ENCODE results near the gene FGFR3. TPM values are rescaled to one million over a fixed set of nuclear protein-coding genes. Genes with fewer than 3 reads are reported as not detected.

The FGFR3 gene
- total and polyA plus RNA-seq, 7 donors: 0.16 to 14.0 (median 0.83) TPM

DNA sequence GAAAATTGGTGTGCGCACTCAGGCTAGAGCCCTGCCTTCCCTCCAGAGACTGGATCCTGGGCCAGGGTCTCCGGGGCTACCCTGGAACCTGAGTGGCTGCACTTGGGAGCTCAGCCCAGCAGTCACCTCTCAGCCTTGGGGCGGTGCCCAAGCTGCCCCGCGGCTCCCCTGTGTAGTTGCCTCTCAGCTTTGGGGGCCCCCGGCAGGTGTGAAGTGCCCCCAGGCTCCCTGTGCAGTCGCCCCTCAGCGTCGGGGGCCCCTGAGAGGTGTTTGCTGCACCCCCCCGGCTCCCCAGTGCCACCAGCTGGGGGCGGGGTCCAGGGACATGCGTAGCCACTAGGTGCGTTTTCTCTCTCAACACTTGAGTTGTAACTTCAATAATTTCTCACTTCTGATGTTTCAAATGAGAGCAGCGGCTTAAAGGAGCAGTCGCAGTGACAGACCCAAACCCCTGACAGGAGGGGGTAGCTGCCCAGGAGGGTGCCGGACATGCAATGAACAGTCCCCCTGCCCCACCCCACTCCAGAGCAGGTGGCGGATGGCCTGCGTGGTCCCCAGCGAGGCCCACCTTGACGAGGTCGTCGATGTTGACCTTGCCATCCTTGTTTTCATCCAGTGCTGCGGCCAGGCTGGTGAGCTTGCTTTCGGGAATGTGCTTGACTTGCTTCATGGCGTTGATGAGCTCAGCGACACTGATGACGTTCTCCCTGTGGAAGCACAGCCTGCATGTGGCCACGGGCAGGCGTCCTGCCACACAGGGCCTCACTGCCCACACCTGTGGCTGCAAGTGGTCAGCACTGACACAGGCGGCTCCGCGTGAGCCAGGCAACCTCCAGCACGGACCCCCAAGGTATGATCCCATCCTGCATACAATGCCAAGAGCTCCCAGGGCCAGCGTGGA lies 22.3 kb downstream of the FGFR3 start:
- Histone ChIP-seq H3K9me3 (no peaks in the 10 kb centered on the region), H3K4me3 (no peak overlapping the region), H3K36me3 (peaks cover 6 to 78% (median 44%) of the 10 kb centered on the region in 4 donors), H3K27me3 (no peaks in the 10 kb centered on the region), H3K27ac (no peak overlapping the region), H3K4me1 (no peaks in the 10 kb centered on the region)
- WGBS, 2 donors: 95 to 96% methylated on average over 34 of the region's 34 CpGs
- TF ChIP-seq EP300 (IDR thresholded peaks at IDR 0.05) (no peak), POLR2AphosphoS5 (IDR thresholded peaks at IDR 0.05) (no peak), POLR2A (IDR thresholded peaks at IDR 0.05) (no peak)
- TF ChIP-seq, protein P1, sequence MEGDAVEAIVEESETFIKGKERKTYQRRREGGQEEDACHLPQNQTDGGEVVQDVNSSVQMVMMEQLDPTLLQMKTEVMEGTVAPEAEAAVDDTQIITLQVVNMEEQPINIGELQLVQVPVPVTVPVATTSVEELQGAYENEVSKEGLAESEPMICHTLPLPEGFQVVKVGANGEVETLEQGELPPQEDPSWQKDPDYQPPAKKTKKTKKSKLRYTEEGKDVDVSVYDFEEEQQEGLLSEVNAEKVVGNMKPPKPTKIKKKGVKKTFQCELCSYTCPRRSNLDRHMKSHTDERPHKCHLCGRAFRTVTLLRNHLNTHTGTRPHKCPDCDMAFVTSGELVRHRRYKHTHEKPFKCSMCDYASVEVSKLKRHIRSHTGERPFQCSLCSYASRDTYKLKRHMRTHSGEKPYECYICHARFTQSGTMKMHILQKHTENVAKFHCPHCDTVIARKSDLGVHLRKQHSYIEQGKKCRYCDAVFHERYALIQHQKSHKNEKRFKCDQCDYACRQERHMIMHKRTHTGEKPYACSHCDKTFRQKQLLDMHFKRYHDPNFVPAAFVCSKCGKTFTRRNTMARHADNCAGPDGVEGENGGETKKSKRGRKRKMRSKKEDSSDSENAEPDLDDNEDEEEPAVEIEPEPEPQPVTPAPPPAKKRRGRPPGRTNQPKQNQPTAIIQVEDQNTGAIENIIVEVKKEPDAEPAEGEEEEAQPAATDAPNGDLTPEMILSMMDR (IDR thresholded peaks at IDR 0.05): no peak
- intact Hi-C loops (cut with DNase I): no loop called here
- no peak for DNase-seq

DNA sequence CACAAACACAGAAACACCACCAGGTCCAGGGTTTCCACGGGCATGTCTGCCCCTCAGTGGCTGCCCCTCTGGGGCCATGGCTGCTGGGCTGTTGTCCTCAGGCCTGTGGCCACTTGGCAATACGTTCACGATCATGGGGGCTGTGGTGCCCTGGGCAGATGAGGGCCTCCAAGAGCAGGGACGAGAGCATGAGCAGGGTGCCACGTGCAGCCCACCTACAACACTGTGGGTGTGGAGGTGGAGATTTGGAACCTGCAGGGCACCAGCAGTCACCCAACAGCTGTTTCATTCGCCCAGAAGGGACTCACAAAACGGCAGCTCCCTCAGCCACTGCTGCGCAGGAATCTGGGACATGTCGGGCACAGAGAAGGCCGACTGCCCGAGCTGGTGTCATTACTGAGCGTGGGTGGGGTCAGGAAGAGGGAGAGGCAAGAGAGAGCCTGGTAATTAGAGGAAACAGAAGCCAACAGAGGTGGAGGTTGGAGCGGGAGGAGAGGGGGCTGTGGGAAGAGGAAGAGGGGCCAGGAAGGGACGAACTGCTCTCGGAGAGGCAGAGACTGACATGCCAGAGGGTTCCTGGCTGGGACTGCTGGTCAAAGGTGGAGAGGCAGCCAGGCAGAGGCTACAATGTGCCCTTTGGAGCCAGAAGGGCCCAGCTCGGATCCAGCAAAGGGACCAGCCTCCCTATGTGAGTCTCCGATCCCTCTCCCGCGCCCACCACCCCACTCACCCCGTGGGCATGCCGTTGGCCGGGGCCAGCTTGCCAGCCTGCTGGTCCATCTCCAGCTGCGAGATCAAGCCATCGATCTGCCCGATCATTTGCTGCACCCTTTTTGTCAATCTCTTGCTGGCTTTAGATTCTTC lies 23.1 kb downstream of the FGFR3 start:
- H3K4me1 ChIP-seq: no peaks in the 10 kb centered on the region
- intact Hi-C loops (cut with DNase I): no loop called here
- no peak for DNase-seq
- peaks cover 6 to 87% (median 49%) of the 10 kb centered on the region in 4 donors for H3K36me3 ChIP-seq
- H3K27me3 ChIP-seq: no peaks in the 10 kb centered on the region
- no peak for TF ChIP-seq EP300 (IDR thresholded peaks at IDR 0.05)
- TF ChIP-seq, protein P1 (IDR thresholded peaks at IDR 0.05): no peak
- TF ChIP-seq POLR2AphosphoS5 (IDR thresholded peaks at IDR 0.05): no peak
- TF ChIP-seq POLR2A (IDR thresholded peaks at IDR 0.05): no peak
- WGBS, 2 donors: 77 to 87% methylated on average over 25 of the region's 25 CpGs
- no peak overlapping the region for H3K4me3 ChIP-seq
- no peaks in the 10 kb centered on the region for H3K9me3 ChIP-seq
- no peak overlapping the region for H3K27ac ChIP-seq

DNA sequence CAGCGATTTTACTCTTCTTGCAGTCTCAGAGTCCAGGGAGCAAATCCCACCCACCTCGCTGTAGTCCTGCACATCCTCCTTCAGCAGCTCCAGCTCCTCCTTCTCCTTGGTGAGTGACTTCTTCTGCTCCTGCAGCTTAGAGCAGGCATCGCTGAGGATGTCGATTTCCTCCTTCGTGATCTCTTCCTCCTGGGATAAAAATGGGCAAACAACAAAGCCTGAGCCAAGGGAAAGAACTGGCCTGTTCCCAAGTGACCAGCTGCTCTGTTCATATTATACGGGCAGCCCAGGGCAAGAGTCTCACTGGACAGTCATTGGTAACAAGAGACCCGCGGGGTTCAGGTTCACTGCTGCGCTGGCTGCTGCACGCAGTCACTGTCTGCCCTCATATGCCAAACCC lies 26.2 kb downstream of the FGFR3 start:
- H3K36me3 ChIP-seq: peaks cover 31 to 100% (median 71%) of the 10 kb centered on the region in 4 donors
- no peaks in the 10 kb centered on the region for H3K27me3 ChIP-seq
- DNase-seq: no peak
- 82 to 85% methylated on average over 10 of the region's 10 CpGs for WGBS, 2 donors
- H3K4me1 ChIP-seq: no peaks in the 10 kb centered on the region
- H3K9me3 ChIP-seq: no peaks in the 10 kb centered on the region
- H3K4me3 ChIP-seq: no peak overlapping the region
- TF ChIP-seq, protein P1 (IDR thresholded peaks at IDR 0.05): no peak
- TF ChIP-seq POLR2A (IDR thresholded peaks at IDR 0.05): no peak
- no peak for TF ChIP-seq EP300 (IDR thresholded peaks at IDR 0.05)
- no peak for TF ChIP-seq POLR2AphosphoS5 (IDR thresholded peaks at IDR 0.05)
- H3K27ac ChIP-seq: no peak overlapping the region
- intact Hi-C loops (cut with DNase I): no loop called here

DNA sequence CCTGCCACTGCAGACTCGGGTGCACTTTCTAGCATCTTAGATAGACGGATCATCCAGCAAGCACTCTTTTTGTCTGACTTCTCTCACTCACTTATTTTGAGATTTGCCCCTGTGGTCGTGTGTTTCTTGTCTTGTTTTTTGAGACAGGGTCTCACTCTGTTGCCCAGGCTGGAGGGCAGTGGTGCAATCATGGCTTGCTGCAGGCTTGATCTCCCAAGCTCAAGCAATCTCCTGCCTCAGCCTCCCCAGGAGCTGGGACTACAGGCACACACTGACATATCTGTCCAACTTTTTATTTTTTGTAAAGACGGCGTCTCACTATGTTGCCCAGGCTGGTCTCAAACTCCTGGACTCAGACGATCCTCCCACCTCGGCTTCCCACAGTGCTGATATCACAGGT lies 26.7 kb downstream of the FGFR3 start:
- Histone ChIP-seq H3K4me3 (no peak overlapping the region), H3K36me3 (peaks cover 31 to 100% (median 72%) of the 10 kb centered on the region in 4 donors), H3K9me3 (no peaks in the 10 kb centered on the region), H3K4me1 (no peaks in the 10 kb centered on the region), H3K27ac (no peak overlapping the region), H3K27me3 (no peaks in the 10 kb centered on the region)
- TF ChIP-seq EP300 (IDR thresholded peaks at IDR 0.05) (no peak), POLR2A (IDR thresholded peaks at IDR 0.05) (no peak), POLR2AphosphoS5 (IDR thresholded peaks at IDR 0.05) (no peak)
- TF ChIP-seq, protein P1 (IDR thresholded peaks at IDR 0.05): no peak
- intact Hi-C loops (cut with DNase I): no loop called here
- 92 to 93% methylated on average over 7 of the region's 7 CpGs for whole genome bisulfite sequencing, 2 donors
- DNase-seq: no peak
